NCI-H1105 treated with DMSO at 0.1 percent for 48 hours (cell line): ENCODE data around the gene PSMA1.

Experiments
- DNase-seq: peaks from one replicate; lab custom pipeline; 2025; lab: John Stamatoyannopoulos, UW

Gene PSMA1

DNA sequence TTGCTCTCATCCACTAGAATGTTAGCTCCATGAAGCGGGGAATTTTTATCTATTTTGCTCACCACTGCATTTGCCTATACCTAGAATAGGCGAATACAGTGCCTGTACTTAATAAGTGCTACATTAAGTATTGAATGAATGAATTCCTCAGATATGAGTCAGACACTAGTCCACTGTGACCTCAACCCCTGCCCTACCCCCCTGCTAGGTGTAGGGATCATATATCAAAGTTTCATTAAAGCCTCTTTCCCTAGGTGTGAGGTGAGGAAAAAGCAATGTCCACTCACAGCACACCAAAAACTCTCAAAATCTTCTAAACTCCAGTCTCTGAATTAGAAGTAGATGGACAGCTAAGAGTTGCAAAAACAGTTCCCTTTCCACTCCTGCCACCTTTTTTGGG, 9.8 kb upstream of the PSMA1 start:
- no peak for DNase-seq

DNA sequence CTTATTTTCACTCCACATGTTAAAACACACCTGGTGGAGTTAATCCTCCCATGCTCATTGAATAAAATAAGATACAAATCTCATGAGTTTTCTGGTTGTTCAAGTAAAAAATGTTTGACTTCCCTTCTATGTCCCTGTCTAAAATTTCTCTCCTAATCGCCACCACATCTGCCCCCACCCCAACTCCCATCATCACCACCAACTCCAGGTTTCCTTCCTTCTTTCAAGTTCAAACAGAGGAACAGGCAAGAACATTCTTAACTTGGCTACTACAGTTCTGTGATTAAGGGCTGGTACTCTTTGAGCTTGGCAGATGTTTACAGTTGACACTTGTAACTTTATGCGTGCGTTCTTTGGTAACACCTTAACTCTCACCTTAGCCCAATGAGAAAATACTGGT, 9.1 kb upstream of the PSMA1 start:
- DNase-seq, result no peak

DNA sequence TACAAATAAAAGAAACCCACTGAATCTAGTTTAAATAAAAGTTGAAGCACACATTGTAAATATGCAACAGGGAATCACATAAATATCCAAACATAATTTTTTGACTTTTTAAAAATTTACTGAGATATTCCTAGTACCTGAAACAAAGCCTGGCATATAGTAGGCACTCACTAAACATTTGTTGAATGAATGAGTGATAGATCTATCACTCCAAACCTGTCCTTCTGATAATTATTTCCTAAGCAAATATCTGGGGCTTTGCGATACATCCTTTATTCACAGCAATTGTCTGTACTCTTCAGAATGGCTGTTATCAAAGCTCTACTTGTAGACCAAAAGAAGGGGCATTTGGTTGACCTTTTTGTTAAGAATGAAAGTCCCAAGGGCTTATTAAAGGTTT, 2.6 kb upstream of the PSMA1 start:
- no peak for DNase-seq

DNA sequence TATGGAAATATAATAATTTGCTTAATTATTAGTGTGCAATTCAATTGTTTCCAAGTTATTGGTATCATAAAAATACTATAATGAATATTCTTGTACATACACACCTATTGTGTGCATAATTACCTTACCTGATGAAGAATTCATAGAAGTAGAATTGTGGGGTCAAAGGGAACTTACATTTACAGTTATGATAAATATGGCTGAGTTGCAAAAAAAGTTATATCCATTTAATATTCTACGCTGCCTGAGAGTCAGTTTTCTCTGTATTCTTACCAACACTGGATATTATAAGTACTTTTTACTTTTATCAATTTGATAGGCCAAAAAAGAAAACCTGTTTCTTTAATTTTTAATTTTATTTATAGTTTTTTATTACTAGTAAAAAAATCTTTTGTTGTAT, 2.1 kb upstream of the PSMA1 start:
- DNase-seq, result no peak

DNA sequence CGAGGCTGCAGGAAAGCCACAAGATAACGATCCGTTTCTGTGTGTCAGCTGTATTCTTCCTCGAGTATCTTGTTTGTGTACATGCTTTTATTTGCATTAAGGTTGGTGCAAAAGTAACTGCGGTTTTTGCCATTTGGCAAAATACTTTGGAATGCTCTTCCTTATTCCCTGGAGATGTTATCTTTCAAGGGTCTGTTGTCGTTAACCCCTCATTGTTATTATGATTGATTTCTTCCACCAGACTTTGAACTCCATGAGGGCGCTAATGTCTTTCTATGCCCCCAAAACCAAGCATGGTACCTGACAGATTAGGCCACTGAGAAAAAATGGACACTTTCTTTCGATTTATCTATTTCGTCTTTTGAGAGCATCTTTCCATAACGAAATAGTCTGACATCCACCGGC, 563 bp upstream of the PSMA1 start:
- DNase-seq, result no peak

DNA sequence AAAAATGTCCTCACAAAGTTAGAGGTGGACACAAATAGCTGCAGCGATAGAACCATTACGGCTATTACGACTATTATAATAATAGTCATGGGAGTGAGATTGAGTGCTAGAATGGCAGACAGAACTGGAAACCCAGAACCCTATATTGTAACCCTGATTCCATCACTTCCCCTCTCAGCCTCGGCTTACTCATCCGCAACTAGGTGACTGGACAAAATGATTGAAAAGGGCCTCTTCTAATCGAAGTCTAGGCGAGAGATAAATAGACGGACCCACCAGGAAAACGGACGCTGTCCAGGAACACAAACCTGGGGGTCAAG, 629 bp downstream of the PSMA1 start:
- DNase-seq, result no peak

DNA sequence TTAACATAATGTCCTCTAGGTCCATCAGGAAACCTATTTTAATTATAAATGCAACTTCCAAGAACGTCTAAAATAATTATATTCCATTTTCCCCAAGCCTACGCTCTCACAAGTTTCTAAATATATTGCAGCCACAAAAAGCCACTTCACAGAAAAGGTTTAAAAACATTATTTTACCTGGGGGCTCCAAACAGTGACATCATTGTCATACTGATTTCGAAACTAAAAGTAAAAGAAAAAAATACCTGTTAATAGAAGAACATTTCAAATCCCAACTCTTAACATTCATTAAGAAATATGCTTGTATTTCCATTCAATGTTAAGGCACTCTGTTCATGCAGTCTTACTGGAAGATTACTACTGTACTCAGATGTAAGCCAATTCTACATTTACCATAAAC, 1.4 kb downstream of the PSMA1 start:
- no peak for DNase-seq

DNA sequence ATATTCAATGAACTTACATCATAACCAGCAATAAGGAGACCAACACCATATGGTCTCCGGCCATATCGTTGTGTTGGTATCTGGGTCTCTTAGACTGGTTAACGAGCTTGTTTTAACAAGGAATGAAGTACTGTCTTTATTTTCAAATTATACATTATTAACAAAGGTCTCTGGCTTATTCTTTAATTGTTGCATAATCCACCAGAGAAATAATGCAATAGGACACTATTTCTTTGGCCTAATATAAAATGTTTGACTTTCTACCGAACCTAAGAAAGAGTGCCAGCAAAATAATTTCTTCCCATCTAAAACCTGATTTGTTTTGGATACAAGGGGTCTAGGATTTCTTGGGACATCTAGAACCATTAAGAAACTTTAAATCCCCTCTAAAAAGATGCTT, 6.4 kb downstream of the PSMA1 start:
- DNase-seq, result no peak

DNA sequence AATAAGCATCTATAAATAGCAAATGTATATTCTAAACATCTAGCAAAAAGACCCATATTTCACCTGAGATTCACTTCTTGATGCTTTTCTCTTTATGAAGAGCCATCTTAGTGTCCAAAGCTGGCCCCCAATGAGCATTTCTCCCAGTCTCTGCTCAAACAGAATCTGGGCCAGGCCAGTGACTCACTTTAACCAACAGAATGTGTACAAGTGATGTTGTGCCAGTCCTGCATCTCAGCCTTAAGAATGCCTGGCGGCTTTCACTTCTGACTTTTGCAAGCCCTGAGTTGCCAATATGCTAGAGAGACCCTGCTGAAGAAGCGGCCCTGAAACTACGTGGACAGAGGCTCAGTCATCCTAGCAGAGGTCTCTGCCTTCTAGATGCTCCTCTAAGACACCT, 13.7 kb downstream of the PSMA1 start:
- DNase-seq, result no peak

DNA sequence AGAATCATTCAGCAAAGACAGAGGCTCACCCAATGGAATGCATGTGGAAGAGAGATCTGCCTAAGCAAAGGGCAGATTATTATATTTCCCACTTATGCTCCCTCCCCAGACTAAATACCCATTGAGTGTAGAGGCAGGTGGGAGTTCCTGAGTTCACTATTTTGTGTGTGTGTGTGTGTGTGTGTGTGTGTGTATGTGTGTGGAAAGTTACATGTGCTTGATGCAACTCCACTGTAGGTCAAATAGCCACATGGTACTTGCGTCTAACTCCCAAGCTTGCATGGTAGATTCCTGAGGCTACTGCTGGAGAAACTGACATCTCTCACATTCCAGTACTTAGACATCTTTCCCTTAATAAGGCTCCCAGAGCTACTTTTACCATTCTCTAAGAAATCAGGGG, 17.2 kb downstream of the PSMA1 start:
- DNase-seq, result no peak

DNA sequence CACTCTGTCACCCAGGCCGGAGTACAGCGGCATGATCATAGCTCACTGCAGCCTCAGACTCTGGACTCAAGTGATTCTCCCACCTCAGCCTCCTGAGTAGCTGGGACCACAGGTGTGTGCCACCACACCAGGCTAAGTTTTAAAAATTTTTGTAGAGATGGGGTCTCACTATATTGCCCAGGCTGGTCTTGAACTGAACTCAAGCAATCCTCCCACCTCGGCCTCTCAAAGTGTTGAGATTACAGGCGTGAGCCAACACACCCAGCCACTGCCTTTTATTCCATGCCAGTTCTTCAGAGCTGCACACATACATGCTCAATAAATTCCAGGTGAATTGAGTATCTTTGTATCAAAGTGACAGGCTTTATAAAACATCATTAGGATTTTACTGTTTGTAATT, 18.1 kb downstream of the PSMA1 start:
- DNase-seq, result no peak

DNA sequence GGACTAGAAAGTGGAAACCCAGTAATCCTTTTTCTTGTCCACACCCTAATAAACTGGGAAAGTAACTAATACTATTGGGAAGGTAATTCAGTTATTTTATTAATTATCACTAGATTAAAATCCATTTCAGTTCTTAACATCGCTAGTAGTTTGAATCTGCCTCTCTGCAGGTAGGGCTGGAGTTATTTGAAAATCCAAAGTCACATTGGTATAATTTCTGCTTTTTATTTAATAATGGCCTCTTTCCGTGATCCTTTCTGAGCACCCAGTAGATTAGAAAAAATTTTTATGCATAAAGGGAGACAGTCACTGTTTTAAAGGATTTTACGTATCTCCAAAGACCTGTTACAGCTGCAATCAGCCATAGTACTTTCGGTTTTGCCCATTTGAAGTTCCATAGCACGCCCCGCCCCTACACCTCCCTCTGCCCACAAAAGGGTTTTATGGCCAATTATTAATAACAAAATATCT, 20.0 kb downstream of the PSMA1 start:
- DNase-seq, result peak; percentile 59

DNA sequence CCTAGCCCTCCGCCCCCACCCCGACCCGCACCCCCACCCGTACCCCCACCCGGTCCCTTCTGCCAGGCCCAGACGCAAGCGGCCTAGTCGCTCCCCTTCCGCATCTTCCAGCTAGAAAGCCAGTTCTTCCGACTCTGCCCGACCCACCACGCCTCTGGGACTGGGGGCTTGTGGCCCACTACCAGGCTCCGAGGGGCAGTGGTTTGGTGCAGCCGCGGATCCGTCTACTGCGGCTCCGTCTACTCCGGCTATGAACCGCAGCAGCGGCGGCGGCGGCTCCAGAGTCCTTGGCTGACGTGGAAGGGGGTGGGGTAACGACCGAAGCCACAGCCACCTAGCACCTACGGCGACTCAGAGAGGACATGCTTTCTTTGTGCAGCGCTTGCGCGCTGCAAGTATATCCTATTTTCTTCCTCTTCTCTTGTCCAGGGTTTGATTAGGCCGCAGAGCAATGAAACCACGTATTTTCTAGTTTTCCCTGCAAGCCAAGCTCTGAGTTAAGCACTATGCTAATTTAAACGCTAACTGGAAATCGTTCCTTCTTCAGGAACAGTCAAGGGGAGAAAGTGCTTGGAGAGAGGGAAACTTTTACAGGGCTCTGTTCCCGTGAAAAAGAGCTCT, 20.5 kb downstream of the PSMA1 start, which contains the start of gene COPB1:
COPB1 (minus strand) TSS at position 252 of the 621 bp plus-strand sequence. CDS start 883 bp downstream, outside the sequence.
- peak; percentile 91 for DNase-seq

DNA sequence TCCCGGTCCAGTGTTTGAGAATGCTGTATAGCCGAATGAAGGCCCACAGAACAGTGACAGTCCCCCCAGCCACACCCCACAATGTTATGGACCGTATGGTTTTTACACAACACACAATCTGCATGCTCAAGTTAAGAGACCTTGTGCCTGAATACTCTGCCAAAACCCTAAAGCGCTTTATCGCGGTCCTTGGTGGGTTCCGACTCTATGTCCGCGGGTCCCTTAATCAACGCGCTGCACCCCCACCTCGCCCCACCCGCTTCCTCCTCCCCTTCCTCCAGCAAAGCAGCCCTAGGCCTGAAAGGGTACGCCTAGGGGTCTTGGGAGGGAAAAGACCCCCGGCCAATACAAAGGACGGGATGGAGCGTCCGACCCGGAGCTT, 21.0 kb downstream of the PSMA1 start:
- no peak for DNase-seq

DNA sequence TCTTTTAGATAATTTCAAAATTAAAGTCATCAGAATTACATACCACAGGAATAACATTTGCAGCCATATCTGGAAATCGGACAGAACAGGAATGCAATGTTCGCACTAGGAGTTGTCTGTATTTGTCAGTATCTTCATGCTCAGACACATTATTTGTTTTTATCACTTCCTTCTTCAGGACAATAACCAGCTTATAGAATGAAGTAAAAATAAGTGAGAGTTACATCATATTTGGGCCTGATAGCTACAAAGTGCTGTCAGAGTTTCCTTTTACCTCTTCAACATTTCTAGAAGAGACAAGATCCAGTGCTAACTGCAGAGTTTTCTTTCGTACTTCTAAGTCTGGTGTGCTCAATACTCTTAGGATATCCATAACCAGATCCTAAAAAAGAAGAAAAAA, 39.5 kb downstream of the PSMA1 start:
- no peak for DNase-seq

DNA sequence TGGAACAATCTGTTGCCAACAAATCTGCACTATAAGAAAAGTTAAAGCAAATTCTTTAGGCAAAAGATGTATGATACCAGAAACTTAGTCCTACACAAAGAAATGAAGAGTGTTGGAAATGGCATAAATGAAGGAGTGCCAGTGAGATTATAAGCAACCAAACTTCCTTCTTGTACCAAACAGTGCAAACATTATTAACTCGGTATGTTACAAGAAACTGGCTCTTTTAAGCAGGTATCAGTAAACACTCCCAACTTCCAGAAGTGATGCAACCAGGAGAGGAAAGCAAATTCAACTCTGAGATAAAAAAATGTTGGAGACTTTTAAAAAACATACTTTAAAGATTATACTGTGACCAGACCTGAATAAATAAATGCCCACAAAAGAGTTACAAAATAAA, 49.1 kb downstream of the PSMA1 start:
- DNase-seq, result no peak

DNA sequence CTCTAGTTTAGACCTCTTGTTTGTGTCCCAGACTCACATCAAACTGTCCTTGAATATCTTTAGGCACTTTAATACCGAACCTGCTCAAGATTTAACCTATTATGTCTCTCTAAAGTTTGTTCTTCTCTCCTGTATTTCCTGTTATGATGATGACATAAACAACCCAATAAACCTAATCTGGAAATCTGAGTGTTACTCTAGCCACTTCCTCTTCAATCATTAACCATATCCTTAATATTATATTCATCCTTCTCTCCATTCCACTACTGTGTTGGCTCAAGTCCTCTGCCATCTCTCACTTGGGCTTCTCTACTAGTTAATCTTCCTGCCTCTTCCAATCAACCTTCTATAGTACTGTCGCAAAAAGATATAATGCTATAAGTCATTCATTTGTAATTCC, 56.6 kb downstream of the PSMA1 start:
- DNase-seq, result no peak

DNA sequence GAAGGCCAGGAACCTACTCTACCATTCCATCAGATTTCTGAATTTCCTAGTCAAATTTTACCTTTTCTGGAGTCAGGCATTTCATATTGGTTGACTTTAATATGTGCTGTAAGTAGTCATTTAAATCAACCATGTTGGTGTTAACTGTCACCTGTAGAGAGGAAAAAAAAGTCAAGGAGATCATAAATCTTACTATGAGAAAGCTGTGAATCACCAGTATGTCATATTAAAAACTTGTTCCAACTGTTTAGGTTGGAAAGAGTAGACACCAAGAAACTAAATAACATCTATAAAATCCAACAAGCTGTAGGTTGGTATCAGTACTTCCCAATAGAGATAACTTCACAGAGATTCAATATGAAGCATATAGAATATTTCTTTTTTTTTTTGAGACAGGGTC, 60.0 kb downstream of the PSMA1 start:
- DNase-seq, result no peak

DNA sequence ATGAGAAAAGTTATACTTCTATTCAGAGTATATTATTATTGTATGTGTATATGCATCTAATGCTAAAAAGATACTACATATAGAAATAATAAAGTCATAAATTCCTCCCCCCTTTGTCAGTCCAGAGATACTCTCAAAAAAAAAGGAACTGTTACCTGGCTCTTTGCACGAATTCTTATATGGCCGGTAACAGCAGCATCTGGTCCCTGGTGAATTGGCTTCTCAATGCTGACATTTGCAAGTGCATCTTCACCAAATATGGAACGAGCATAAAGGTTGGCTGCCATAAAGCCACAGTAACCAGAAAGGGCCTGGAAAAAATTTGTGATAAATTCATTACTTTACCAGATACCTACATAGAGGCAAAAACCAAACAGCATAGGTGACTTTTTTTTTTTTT, 61.8 kb downstream of the PSMA1 start:
- DNase-seq, result no peak

DNA sequence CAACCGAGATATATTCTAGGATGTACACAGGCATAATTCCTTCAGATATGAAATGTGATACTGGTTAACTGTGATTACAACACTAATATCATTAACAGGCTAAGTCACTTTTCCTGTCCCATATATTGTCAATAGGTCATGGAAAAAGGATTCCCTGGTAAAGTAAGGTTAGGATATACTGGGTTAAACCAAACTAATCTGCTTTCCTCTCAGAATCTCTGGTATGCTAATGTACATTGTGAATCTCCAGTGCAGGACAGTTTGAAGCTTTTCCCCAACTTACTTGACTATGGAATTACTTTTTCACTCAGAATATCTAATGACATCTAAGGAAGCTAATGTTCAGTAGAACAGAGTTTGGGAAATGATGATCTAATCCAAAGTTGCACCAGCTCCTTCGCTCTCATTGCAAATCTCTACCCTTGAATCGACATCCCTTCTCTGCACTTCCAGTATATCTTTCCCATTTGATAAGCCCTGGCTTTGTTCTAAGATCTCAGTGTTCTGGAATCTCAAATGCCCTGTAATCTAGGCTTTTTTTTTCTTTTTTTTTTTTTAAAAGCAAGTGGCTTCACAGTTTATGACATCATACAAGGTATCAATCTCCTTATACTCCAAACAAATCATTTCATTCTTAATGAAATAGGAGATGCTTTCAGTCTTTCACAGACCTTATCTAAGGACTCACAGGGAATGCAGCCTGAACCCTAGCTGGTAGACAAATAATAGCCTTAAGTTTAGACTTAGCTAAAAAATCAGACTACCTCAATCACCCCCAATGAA, 64.3 kb downstream of the PSMA1 start:
- no peak for DNase-seq
